HG03457 (cell line): ENCODE data around the gene SLC22A31.

Experiments
- ATAC-seq: cut with Tn5 transposase; IDR thresholded peaks from one replicate; pipeline ENCODE4 v1.9.1; 2021; ENCODE audit warnings: moderate number of reproducible peaks; ENCODE audit not compliant: unreplicated experiment

The SLC22A31 gene

DNA sequence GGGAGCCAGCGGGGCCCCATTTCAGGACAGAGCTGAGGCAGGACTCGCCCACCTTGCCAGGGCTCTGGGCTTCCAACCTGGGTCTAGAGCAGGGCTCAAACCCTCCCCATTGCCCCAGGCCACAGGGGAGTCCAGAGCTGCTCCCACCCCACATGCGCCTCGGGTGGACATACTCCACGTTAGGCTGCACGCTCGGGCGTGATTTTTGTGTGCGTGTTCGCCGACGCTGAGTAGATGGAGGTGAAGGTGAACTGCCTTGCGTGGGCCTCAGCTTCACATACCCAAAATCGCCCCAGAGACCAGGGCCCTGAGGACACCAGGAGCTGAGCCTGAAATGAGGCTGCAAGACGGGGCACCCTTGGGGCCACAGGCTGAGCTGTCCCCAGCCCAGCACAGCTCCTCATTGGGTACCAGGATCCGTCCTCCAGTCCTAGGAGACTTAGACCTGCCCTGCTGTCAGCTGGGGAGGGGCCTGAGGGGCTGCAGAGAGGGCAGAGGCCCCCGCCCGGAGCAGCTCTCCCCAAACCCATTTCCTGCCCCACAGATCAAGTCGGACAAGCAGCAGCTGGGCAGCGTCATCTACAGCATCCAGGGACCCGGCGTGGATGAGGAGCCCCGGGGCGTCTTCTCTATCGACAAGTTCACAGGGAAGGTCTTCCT is 20.6 kb downstream of the SLC22A31 start:
- ATAC-seq, result no peak

DNA sequence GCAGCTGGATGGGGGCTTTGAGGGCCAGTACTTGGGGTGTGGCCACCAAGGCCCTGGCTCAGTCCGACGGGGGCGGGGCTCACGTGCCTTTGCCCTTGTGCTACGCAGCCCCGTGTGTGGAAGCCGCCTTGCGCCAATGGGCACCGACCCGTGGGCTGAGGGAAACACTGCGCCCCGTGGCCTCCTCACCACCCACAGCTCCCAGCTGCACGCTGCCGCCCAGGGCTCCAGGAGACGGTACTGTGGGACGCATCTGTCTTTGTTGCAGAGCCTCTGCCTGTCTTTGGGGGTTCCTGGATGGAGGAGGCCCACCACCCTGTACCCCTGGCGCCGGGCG is 21.2 kb downstream of the SLC22A31 start:
- no peak for ATAC-seq

DNA sequence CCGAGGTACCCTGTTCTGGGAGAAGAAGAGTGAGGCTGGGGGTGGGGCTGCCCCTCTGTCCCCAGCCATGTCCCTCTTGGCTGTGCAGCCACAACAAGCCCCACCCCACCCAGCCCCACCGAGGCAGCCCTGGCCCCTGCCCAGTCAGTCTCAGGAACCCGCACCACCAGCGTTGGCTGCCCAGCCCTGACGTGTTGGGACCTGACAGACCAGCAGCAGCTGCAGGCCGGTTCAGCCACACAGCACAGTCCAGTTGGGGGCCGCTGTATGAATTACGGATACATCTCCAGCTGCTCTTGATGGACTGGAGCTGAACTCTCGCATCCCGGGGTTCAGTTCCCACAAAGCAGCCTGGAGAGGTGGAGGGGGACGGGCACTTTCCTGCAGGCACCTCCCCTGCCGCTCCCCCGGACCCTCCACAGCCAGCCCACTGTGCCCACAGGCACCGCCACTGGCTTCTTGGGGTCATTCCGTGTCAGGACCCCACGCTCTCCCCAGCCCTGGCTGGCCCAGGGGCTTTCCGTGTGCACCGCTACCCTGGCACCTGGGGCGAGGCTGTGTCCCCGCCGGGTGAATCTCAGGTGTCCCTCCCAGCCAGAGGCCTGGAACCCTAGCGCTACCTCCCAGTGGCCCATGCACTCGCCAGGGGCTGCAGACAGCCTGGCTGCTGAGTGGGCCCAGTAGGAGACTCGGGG is 21.7 kb downstream of the SLC22A31 start:
- ATAC-seq, result no peak

DNA sequence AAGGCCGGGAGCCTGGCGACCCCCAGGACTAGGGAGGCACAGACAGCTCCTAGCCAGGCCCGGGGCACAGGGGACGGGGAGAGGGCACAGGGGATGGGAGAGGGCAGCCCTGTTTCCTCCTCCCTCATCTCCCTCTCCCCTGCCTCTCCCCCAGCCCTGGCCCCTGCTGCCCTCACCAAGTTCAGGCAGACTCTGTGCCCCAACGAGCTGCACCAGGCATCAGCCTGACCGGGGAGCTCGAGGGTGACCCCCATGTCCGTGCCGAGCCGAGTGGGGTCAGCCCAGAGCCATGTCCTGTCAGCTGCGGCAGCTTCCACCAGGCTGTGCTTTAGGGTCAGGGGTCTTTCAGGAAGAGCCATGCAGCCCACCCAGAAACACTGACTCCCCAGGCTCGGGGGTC is 22.8 kb downstream of the SLC22A31 start:
- ATAC-seq, result no peak

DNA sequence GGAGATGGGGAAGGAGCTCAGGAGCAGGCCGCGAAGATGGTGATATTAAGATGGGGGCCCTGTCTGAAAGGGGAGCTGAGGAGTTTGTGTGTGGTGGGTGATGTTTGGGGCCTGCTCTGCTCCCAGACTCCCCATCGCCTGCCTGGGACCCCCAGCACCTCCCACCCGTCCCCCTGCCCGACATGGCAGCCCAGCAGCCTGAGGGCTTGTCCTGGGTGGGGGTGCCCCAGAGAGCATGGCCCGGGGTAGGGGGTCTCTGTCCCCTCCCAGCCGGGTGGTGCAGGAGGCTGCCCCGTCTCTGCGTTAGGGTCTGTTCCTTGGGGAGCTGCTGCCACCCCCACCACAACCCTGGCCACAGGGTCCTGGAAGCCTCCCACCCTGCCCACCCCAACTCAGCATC is 23.6 kb downstream of the SLC22A31 start:
- ATAC-seq, result no peak

DNA sequence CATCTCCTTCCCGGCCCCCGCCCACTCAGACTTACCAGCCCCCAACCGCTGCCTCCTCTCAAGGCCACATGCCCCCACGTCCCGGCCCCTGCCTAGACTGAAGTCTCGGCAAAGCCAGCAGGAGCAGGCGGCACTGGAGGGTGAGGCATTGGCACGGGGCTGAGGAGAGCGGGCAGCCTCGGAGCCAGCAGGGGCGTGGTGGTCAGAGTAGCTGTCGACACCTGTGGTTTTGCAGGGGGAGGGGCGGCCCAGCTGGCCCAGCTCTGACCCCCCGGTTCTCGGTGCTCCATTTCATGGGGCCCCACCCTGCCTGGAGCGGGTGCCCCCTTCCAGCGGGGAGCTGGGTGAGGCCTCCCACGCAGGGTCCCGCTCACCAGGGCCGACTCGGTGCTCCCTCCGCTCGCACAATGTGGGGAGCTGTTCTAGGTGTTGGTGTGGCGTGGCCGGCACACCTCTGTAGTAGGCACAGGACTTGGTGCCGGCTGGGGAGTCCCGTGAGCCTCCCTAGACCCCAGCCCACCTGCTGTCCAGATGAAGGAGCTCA is 24.1 kb downstream of the SLC22A31 start:
- ATAC-seq, result no peak

DNA sequence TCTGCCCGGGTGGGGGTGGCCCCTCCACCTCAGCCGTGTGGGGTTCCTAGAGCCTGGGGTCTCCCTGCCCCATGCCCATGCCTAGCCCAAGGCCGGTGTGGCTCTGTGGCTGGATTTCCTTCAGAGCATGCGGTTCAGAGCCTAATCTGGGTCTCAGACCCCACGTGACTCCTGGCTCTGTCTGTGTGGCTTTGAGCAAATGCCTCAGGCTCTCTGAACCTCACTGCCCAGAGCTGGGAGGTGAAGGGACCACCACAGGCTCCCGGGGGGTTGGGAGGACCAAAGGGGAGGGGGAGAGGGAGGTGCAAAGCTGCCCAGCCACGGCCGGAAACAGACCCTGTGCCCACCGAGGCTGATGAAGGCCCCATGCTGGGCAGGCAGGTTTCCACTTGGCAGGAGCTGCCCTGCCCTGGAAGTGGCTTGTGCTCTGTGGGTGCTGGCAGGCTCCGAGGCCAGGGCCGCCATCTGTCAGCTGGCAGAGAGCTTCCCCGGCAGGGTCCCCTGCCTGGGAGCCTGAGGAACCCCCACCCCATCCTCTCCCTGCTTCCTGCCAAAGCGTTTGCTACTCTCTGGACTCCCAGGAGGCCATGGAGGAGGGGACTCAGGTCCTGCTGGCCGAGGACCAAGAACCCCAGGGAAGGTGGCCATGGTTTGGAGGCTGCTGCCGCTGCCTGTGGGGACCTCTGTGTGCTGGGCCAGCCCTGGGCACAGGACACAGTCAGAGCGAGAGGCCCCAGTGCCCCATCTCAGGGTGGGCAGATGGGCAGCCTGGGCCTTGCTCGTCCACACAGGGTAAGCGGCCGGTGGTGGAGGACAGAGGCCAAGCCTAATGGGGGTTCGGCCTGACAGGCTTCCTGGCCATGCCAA is 24.8 kb downstream of the SLC22A31 start:
- ATAC-seq, result no peak

DNA sequence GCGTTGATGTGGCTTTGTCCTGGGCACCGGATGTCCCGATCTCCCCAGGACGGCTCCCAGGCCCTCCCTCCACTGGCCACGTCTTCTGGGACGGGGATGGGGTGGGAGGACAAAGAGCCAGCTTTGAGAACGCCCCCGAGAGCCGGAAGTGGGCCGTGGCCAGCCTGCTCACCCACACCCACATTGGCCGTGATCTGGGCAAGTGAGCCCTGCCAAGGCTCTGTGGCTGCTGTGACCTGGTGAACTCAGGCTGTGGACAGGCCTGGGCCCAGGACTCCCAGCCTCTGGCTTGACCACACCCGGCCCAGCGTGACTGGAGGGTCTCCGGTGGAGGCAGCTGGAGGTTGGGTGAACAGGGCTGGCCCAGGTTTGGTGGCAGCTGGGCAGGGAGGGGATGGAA is 25.5 kb downstream of the SLC22A31 start:
- no peak for ATAC-seq

DNA sequence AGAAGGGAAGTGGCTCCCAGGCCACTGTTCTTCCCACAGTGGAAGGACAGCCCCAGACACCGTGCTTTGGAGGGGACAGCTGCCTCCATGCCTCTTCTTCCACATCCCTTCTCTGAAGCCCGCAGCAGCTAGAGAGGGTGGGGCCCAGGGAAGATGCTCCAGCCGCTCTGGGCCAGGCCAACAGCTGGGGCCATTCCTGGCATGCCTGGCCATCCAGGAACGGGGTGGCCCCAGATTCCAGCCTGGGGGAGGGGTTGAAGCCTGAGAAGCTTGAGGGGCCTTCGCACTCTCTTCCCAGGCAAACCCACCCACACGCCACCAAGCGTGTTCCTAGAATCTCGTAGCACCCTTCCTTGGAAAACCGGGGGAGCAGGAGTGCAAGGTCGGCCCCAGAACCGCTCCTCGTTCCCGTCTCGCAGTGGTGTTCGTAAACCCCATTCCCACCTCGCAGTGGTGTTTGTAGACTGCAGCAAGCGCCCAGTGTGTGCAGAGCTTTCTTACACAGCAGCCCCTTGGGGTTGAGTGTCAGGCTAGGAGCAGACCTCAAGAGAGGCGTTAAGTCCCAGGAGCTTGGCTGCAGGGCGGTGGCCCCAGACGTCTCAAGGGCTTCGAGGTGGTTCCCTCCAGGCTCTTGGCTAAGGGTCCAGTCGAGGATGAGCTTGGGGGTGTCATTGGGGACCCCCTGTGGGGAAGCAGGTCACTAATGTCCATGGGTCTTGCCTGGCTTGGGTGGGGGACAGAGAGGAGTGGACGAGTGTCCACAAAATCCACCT is 26.1 kb downstream of the SLC22A31 start:
- ATAC-seq, result no peak

DNA sequence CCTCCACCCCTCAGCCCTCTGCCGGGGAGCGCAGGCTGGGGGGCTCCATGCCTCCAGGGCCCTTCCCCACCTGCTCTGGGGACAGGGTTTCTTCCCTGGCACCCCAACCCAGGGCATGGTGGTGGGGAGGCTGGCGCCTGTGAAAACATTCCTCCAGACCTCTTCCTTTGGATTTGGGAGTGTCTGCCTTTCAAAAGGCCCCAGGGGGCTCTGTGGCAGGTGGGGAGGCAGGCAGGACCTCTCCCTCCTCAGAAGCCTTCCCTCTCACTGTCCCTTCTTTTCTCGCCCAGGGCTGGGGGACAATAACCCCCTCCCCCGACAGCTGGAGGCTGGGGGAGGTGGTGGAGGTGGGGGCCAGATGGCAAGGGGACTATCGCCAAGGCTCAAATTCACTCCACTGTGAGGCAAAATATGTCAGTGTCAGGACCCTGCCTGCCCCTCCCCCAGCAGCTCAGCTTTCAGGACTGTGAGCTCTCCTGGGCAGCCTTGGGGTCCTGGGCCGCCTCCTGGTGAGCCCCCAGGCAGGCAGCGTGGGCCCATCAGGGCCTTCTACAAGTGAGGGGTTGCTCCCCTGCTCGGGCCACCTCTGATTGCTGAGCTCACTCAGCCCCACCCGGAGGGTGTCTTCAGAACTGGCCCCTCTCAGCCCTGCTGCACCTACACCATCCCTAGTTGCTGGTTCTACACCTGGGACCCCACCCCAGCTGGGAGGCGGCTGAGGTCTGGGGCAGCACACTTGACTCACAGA is 27.0 kb downstream of the SLC22A31 start:
- ATAC-seq, result no peak

DNA sequence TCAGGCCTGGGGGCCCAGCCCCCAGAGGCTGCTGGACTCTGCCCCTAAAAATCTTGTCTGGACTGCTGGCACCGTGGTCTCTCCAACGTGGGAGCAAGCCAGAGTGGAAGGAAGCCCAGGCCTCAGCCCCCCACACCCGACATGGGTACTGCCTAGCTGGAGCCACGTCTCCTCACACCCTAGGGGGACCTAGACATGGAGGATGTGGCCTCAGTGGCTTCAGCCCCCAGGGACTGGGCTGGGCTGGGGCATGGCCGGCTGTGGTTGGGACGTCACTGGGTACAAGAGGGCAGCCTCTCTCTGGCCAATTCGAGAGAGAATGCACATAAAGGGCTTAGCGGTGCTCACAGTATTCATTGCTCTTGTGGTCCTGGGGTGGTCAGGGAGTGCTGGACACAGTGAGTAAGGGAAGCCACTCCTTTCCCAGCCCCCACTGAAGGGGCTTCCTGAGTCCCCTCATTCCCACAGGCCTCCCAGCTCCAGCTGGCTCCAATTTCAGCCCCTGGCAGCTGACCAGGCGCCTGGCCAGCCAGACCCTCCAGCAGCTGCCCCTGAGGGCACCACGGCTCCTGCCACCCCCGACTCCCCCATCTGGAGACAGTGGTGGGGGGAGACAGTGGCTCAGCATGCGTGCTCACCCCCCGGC is 27.7 kb downstream of the SLC22A31 start:
- no peak for ATAC-seq

DNA sequence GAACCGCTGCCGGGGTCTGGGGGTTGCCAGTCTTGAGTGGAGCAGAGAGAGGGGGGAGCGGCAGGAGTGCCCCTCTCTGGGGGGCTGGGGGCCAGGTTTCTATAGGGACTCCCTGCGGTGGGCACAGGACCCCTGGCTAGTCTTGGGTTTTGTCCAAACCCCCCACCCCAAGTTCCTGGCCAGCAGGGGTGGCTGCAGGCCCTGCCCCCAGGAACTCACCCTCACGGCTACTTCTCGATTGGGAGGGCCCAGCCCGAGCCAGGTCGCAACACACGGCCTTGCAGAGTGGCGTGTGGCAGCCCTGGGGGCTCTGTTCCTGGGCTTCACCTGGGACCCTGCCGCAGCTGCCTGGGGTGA is 28.2 kb downstream of the SLC22A31 start:
- ATAC-seq, result no peak

DNA sequence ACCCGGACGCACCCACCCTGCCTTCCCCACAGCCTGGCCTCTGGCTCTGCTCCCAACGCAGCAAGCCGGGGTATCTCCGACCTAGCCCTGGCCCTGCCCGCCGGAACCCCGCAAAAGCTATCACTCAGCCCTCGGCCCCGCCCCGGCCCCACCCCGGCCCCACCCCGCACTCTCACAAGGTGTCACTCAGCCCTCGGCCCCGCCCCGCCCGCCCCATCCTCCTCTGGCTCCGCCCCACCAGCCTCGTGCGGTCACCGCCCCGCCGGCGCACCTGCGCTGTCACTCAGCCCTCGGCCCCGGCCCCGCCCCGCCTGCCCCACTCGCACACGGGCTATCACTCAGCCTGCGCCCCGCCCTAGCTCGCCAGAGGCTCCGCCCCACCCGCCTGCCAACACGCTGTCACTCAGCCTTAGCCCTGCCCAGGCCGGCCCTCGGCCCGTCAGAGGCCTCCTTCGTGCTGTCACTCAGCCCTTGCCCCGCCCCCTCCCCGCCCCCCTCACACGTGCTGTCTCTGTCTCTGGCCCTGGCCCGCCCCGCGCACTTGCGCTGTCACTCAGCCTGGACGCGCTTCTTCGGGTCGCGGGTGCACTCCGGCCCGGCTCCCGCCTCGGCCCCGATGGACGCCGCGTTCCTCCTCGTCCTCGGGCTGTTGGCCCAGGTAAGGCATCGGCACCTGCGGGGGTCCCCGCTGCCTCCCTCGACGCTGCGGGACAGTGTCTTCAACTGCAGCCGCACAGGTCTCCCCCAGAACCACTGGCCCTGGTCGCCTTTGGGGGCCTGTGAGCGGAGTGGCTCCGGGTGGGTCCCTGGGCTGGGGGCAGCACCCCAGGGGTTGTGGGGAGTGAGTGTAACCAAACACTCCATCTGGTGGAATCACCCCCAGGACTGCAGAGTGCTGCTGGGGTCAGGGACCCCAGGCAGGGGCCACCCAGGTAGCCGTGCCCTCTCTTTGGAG is 28.8 kb downstream of the SLC22A31 start, which contains the start of gene CDH15:
Gene CDH15, plus strand, starts transcription at position 533 of the 955 bp plus-strand sequence. Its CDS starts 84 bp downstream, at position 617.
- ATAC-seq, result peak; percentile 65

DNA sequence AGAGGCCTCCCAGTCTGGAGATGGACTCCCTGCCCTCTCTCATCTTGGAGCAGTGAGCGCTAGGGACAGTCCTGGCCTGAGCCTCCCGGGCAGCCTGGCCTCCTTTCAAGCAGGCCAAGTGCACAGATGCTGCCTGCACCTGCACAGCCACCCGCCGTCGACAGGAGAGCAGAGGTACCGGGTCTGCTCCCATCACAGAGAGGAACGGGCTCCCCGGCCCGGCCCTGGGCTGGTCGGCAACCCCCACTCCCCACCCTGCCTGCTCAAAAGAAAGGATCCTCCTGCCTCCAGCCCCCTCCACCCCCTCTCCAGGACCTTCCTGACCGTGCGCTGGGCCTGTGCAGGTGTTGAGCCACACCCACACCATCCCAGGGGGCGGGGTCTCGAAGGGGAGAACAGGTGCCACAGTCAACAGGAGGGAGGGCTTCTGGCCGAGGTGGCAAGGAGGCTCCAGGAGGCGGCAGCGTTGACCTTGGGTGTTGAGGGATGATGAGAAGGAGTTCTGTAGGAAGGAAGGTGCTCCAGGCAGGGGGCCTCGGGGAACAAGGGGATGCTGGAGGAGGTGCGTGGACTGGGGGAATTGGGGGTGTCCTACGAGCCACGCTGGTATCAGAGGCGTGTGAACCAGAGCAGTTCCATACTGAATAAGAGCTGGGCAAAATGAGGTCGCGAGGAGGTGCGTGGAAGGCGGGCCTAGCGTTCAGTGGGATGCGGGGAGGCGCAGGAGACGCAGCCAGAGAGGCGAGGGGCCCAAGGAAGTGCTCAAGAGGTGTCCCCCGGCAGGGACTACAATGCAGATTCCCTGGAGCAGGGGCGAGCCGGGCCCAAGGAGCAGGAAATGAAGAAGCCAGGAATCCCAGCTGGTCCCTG is 29.8 kb downstream of the SLC22A31 start:
- no peak for ATAC-seq

DNA sequence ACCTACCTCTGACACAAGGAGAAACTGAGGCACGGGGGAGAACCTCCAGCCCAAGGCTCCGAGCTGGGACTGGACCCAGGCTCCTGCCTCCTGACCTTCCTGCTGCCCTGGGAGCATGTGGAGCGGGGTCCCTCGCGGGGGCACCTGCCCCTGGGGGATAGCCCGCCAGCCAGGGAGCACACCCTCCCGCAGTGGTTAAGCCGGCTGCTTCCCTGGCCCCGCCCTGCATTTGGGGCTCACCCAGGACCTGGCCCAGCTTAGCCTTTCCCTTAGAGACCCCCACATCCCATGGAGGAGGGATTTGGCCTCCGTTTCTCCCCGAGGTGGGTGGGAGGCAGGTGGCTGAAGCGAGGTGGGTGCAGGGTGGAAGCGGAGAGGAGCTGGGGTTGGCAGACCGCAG is 30.6 kb downstream of the SLC22A31 start:
- ATAC-seq, result no peak

DNA sequence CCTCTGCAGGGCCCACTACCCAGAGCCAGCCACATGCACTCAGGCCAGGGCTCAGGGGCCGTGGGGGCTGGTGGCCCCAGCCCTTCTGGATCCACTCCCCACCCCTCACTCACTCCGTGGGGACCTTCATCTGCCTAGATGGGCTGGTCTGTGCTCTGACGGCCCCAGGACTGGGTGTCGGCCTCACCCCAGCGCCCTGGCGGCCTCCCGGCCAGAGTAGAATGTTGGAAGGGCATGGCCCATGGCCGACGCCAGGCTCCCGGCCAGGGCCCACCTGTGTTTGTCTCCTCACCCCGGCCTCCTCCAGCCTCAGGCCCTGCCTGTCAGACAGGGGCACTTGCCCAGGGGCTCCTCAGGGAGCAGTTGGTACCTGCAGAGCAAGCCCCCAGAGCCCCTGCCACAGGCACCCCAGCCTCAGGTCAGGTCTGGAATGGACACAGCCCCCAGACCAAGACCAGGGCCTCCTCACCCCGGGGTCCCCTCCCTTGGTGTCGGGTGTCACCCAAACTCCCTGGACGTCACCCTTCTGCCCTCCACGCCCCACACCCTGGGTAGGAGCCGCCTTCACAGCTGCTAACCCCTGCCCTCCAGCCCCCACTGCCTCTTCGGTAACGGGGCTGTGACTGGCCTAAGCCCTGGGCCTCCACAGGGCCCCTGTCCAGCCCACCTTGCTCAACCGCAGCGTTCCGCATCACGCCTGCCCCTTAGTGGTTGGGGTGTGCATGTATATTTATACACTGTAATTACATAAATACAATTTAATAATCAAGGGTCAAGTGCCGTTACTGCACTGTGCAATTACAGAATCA is 31.8 kb downstream of the SLC22A31 start:
- ATAC-seq, result no peak

DNA sequence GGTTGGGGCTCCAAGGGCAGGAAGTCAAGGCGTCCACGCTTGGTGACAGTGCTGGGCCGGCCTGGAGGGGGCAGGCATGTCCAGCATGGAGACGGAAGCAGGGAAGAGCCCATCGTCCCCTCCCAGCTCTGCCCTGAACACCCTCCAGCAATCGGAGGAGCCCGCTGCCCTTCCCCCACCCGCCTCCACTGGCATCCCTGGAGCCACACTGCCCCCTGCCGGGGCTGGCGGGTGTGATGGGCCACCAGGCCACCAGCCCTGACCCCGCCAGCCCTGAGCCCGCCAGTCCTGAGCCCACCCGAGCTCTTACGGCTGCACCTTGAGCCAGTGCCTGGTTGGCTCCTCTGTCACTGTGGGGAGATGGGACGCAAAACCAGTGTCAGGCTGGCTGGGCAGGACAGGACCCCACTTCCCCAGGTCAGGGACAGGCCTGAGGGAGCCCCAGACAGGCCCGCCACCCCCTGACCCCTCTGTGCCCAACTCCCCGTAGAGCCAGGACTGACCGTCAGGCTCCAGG is 32.9 kb downstream of the SLC22A31 start:
- no peak for ATAC-seq
